D721Med (cell line): ENCODE measurements around the gene FKBP10.
"Not testable (repeated sequence)": the region's sequence is repeated elsewhere in the genome, so short reads cannot be mapped to it uniquely, and the experiment has no call there.

ENCODE experiments used
- DNase-seq: peaks from one replicate; pipeline ENCODE4 v3.0.0; 2011; ENCODE audit warnings: low spot score; ENCODE audit not compliant: insufficient read length
- FAIRE-seq: peaks from 2 replicates; lab custom pipeline; 2011; peaks lifted over from hg19 to GRCh38; lab: Jason Lieb, UNC
- CTCF ChIP-seq: IDR thresholded peaks from 2 replicates; pipeline ENCODE4 v1.5.1; 2012; ENCODE audit warnings: mild to moderate bottlenecking, control low read depth; ENCODE audit not compliant: insufficient read depth; ENCODE audit errors: missing control alignments

FKBP10 gene

GRCh38 chr17:41822216-41823140 is 9.7 kb downstream of the FKBP10 start:
- no peak for TF ChIP-seq CTCF
- DNase-seq: no peak
- no peak for FAIRE-seq

GRCh38 chr17:41823141-41823524 is 10.3 kb downstream of the FKBP10 start:
- DNase-seq: no peak
- no peak for FAIRE-seq
- TF ChIP-seq CTCF: no peak

DNA sequence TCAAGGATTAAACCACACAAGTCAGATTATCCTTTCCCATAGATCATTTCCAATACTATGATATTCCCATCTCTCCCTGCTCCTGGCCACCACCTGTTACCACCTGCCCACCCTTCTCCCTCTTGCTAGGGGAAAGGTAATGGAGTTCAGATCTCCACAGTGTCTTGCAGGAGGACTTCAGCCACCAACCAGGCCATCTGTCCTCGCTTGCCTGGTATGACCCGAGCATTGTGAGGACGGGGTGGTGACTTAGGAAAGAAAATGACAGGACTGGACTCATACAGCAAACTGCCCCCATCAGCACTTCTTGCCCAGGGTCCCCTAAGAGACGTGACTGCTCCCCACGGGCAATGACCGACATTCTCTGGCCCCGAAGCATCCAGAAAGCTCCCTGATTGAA is 10.8 kb downstream of the FKBP10 start:
- FAIRE-seq (no peak), DNase-seq (no peak)
- TF ChIP-seq CTCF: no peak

GRCh38 chr17:41824086-41824485 is 11.3 kb downstream of the FKBP10 start:
- no peak for TF ChIP-seq CTCF
- DNase-seq: no peak
- FAIRE-seq: no peak

DNA sequence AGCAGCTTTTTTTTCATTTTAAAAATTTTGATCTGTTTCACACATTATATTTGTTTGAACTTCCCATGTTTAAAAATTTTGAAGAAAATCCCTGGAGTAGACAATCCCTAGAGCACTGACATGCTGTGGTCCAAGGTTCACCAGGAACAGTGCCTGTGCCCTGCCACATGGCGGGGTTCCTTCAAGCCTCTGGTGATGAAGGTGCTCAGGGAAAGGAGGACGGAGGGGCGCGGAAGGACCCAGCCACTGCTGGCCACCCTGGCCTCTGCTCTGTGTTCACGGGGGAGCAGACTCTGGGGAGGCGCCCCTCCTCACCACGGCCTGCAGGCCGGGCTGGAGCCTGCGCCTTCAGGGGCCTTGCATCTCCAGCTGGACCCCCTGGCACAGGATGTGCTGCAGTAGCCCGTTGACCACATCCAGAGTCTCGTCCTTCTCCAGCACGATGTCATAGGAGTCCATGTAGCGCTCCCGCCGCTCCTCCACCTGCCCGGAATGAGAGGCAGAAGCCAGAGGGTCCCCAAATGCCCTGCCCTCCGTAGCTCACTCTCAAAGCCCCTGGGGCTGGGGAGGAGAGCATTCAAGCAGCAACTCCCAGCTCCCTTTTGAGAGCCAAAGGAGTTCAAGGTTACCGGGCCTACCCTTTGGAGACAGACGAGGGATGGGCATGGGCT is 12.5 kb downstream of the FKBP10 start:
- no peak for TF ChIP-seq CTCF
- no peak for FAIRE-seq
- DNase-seq: no peak

DNA sequence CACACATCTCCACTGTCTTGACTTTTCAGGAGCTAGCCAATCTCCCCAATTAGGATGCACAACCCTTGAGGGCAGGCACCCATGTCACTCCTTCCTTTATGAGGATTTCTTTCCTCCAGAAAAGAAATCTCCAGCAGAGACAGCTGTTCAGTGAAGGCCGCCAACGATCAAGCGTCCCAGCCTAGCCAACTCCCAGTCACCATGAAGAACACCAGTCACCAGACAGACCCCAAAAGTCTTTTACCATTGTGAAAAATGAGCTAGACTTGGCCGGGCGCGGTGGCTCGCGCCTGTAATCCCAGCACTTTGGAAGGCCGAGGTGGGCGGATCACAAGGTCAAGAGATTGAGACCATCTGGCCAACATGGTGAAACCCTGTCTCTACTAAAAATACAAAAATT is 17.2 kb downstream of the FKBP10 start:
- FAIRE-seq, DNase-seq: not testable (repeated sequence)

GRCh38 chr17:41835214-41835799 is 22.5 kb downstream of the FKBP10 start:
- peak; percentile 55 for DNase-seq
- TF ChIP-seq CTCF: no peak
- FAIRE-seq: no peak
